ENCODE measurements around the gene MYO18A. TPM values are rescaled to one million over a fixed set of nuclear protein-coding genes. Genes with fewer than 3 reads are reported as not detected.
"Not testable (repeated sequence)": the region's sequence is repeated elsewhere in the genome, so short reads cannot be mapped to it uniquely, and the experiment has no call there.

The MYO18A gene
- total RNA-seq, 2 donors from 2014 or later: 84.8 to 110 TPM

DNA sequence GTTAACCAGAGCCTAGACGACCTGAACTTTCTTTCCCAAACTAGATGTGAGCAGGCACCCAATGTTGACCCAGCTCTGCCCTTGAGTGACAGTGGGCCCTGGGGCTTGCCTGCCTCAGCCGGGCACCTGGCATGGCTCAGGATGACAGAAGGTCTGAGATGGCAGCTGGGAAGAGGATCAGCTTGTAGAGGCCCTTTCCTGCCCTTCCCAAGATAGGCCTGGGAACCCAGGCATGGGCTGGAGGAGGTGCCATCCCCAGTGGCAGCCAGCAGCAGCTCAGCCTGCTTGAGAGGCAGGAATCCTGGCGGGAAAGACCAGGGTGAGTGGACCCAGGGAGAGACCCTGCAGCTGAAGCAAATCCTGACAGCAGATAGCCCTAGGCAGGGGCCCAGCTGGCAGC lies 78.2 kb downstream of the MYO18A start:
- DNase-seq (no peak), ATAC-seq (no peak)
- intact Hi-C loops (cut with DNase I, micrococcal nuclease): no loop called here

DNA sequence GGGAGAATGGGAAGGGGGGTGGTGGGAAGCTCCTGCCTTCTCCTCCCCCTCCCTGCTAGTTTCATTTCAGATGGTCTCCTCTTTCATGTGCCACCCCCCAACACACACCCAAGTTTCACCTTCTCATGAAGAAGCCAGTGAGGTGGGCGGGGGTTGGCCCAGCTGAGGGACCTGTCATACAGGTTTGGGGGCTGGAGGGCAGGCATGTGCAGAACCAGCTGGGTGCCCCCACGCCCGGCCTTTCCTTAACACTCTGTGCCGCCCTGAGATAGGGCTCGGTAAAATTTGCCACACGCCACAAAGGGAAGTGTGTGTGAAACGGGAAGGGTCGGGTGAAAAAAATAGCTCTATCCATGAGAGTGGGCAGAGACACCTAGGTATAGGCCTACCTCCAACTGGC lies 79.9 kb downstream of the MYO18A start:
- ATAC-seq: no peak

GRCh38 chr17:29099527-29099926 lies 80.7 kb downstream of the MYO18A start:
- DNase-seq: no peak
- intact Hi-C loops (cut with DNase I, micrococcal nuclease): no loop called here
- no peak for ATAC-seq

More for the DNA sequence above, 79.9 kb downstream of the MYO18A start:
- intact Hi-C loops (cut with DNase I, micrococcal nuclease): no loop called here
- no peak for DNase-seq

DNA sequence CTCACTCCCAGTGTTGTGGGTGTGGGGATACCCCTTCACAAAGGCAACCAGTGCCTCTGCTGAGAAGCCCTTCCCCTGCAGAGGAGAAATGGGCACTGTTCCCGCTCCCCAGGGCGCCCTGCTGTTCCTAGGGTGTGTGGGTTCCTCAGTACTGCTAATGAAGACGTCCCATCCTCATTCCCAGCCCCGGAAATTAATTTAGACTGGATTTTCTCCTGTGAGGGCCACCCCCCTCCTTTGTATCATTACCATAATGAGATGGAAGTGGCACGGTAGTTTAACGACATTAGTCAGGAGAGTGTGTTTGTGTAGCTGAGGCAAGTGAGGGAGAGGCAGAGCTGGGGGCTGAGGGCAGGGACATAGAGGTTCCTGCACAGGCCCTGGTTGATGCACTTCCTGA lies 84.1 kb downstream of the MYO18A start:
- intact Hi-C loops (cut with DNase I, micrococcal nuclease): no loop called here
- no peak for ATAC-seq
- DNase-seq: no peak

- no peak for DNase-seq
- intact Hi-C loops (cut with DNase I, micrococcal nuclease): no loop called here
- ATAC-seq: no peak
Observed at GRCh38 chr17:29095439-29095838, 84.8 kb downstream of the MYO18A start.

DNA sequence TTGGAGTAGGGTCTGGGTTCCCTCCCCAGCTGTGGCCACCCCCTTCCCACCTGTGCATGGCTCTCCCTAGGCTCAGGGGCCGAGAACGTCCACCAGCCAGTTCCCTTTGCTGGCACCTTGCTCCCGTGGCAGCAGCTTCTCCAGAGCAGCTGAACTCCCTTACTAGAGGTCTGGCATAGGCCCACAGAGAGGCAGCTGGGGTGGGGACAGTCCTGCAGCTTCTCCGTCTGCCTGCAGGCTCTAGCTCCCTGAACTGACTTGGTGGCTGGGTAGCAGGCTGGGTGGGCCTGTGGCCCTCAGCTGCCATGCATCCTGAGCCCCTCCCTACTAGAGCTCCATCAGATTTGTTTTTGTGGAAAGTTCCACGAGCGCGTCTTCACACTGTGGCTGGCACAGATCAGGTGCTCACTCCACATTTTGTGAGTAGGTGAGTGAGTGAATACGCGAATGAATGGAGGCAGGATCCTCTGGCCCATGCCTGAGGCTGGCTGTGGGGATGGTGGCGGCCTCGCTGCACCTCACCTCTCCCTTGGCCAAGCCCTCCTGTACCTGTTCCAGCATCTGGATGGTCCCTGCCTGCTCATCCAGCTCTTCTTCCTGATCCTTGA lies 86.0 kb downstream of the MYO18A start:
- peak; percentile 10 for ATAC-seq
- intact Hi-C loops (cut with DNase I, micrococcal nuclease): no loop called here
- DNase-seq: no peak

DNA sequence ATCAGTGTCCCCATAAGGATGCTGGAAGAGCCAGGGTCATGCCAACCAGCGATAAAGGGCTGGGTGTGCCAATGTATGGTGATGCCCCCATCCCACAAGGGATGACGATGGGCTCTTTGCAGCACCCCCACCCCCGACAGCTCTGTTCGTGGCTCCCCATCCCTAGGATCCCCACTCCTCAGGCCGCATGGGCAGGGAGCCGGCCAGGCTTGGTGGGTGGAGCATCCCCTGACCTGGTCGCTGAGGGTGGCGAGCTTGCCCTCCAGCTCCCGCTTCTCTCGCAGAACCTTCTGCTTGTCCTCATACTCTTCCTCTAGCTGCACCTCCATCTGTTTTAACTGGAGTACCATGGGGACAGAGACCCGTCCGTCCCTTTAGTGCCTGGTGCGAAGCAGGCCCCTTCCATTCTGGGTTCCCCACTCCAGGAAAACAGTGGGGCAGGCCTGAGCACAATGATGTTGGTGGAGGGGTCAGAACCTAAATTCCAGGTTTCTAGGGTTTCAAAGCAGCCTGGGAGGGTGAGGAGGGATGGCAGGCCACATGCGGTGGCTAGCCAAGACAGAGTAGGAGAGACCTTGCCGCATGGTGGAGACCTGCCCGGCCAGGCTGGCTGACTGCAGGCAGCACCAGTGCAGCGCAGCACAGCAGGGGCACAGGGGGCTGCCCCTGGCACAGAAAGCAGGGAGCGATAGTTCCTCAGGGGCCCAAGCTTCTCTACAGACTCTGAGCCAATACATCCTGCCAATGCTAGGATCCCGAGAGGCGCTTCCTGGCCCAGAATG lies 86.9 kb downstream of the MYO18A start:
- intact Hi-C loops (cut with DNase I, micrococcal nuclease): no loop called here
- DNase-seq: no peak
- no peak for ATAC-seq

- DNase-seq (no peak), ATAC-seq (no peak)
- intact Hi-C loops (cut with DNase I, micrococcal nuclease): no loop called here
Observed at GRCh38 chr17:29091606-29092289, 88.5 kb downstream of the MYO18A start.

GRCh38 chr17:29090750-29091605 lies 89.2 kb downstream of the MYO18A start:
- DNase-seq (no peak), ATAC-seq (no peak)
- intact Hi-C loops (cut with DNase I, micrococcal nuclease): no loop called here

GRCh38 chr17:29090108-29090507 lies 90.1 kb downstream of the MYO18A start:
- ATAC-seq (no peak), DNase-seq (no peak)
- intact Hi-C loops (cut with DNase I, micrococcal nuclease): no loop called here

- DNase-seq (no peak), ATAC-seq (no peak)
- intact Hi-C loops (cut with DNase I, micrococcal nuclease): no loop called here
Observed at GRCh38 chr17:29089601-29090044, 90.6 kb downstream of the MYO18A start.

GRCh38 chr17:29088782-29089181 lies 91.4 kb downstream of the MYO18A start:
- intact Hi-C loops (cut with DNase I, micrococcal nuclease): not testable (repeated sequence)

DNA sequence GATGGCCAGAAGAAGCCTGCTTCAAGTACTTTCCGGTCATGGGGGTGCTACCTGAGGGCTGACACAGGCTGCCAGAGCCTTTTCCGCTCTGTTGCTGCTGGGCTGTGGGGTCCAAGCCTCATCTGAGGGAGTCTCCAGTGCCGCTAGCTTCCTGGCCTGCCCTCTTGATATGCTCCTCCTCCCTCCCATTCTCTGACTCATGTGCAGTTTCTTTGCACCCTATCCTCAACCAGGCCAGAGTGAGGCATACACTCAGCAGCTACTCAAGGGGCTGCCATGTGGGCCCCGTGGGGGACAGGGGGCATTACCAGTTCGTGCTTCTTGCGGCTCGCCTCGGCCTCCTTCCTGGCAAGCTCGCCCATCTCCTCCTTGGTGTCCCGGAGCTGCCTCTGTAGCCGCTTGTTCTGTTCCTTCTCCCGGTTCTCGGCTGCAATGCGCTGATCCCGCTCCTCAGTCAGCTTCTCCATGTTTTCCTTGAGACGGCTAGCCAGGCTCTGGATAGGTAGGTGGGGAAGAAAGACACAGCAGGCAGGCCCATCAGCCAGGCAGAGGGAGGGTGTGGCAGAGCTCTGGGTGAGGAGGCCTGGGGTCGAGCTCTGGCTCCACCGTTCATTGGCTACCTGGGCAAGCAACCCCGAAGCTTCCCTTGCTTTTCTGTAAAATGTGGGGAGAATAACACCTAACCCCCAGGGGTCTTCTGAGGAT lies 93.4 kb downstream of the MYO18A start:
- ATAC-seq: no peak
- intact Hi-C loops (cut with DNase I, micrococcal nuclease): no loop called here
- no peak for DNase-seq

More at GRCh38 chr17:29088782-29089181, 91.4 kb downstream of the MYO18A start:
- not testable (repeated sequence) for DNase-seq, ATAC-seq

- ATAC-seq (no peak), DNase-seq (no peak)
- intact Hi-C loops (cut with DNase I, micrococcal nuclease): no loop called here
Observed at GRCh38 chr17:29085223-29085622, 95.0 kb downstream of the MYO18A start.

- intact Hi-C loops (cut with DNase I, micrococcal nuclease): no loop called here
- DNase-seq: peak; percentile 18 to 49
Observed at GRCh38 chr17:29084541-29085146, 95.6 kb downstream of the MYO18A start.

DNA sequence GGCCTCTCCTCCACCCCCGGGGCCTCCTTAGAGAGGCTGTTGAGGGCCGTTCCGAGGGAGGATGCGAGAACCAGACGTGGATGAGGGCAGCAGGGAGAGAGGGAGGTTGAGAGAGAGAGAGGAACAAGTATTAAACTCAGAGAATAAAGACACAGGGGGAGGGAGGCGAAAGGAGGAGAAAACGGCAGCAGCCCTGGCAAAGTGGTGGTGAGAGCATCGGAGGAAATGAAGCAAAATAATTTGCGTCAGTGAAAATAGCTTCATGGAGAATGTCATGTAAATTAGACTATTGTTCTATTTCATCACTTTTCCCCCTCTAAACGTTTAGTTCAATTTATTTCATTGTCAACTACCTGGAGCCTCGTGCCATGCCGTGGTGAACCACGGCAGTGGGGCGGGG lies 99.2 kb downstream of the MYO18A start:
- intact Hi-C loops (cut with DNase I, micrococcal nuclease): no loop called here
- no peak for DNase-seq
- no peak for ATAC-seq

More at GRCh38 chr17:29084541-29085146, 95.6 kb downstream of the MYO18A start:
- ATAC-seq: peak; percentile 28

DNA sequence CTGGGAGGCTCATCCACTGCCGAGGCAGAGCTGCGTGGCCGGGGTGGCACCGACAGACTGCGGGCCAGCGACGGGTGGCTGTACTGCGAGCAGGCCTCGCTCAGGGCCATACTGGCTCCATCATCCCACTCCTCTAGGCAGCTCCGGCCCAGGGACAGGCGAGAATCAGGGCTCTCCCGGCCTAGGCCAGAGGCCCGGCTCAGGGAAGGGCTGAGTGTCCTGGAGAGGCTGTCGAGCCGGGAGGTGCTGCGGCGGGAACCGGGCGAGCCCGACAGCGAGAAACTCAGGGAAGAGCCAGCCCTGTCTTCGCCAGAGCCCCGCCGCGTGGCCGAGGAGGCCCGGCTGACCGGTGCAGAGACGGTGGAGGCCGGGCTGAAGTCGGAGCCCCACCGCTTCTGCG lies 99.9 kb downstream of the MYO18A start:
- intact Hi-C loops (cut with DNase I, micrococcal nuclease): no loop called here
- DNase-seq (no peak), ATAC-seq (no peak)

GRCh38 chr17:29079887-29080286 lies 100.3 kb downstream of the MYO18A start:
- ATAC-seq: no peak
- DNase-seq: no peak
- intact Hi-C loops (cut with DNase I, micrococcal nuclease): no loop called here
